Mesenchymal stem cell (in vitro differentiated cells and primary cell): ENCODE measurements around the gene GMPPA. TPM values are rescaled to one million over a fixed set of nuclear protein-coding genes. Genes with fewer than 3 reads are reported as not detected.

Source experiments
- small RNA-seq: library from polyadenylated mRNA; stranded (forward); fragments of <200 nt; extraction: miRNeasy Mini kit (QIAGEN cat#:217004); gene quantifications from one replicate; pipeline ENCODE3, GENCODE V24; 2013; ENCODE audit warnings: low read depth

Gene GMPPA

Small RNA genes within 50 kb of the gene (small RNA-seq; reads per million reads assigned to genes)
- not detected for gene MIR3132
